GM10248 (cell line): ENCODE results near the gene RNASE8.

Experiments
- CTCF ChIA-PET: fragments of 300-600 bp; sonication (Branson Sonifier 250); formaldehyde crosslinking; extraction: SDS; loops from one replicate; lab custom pipeline; 2021; ENCODE audit warnings: antibody characterized with exemption; lab: Yijun Ruan, JAX
- POLR2A ChIA-PET: fragments of 350-650 bp; sonication (Branson Sonifier 250); formaldehyde crosslinking; extraction: SDS; loops from one replicate; lab custom pipeline; 2020; ENCODE audit warnings: antibody characterized with exemption; lab: Yijun Ruan, JAX
- DNase-seq: peaks from one replicate; pipeline ENCODE4 v3.0.0; 2012; ENCODE audit errors: extremely low spot score
- CTCF ChIP-seq: IDR thresholded peaks from 2 replicates; pipeline ENCODE4 v1.5.1; 2012; ENCODE audit warnings: mild to moderate bottlenecking, low read depth; ENCODE audit errors: extremely low read depth, missing control alignments, control extremely low read depth

Gene RNASE8

GRCh38 chr14:21017528-21018245, 39.9 kb upstream of the RNASE8 start:
- DNase-seq: no peak
- TF ChIP-seq CTCF: no peak
- CTCF ChIA-PET: interaction anchor here (1.0 to 13.5 kb wide), 9 partner anchors 9 to 88 kb away, joined by 3 to 218 read pairs (median 6); partner anchors contain the start of genes SLC39A2 and TMEM253
- POLR2A ChIA-PET: no interaction called here

- ChIA-PET CTCF (interaction anchor here (1.0 to 13.5 kb wide), 8 partner anchors 8 to 87 kb away, joined by 3 to 218 read pairs (median 5); partner anchors contain the start of genes SLC39A2 and TMEM253), POLR2A (no interaction called here)
- no peak for DNase-seq
- no peak for TF ChIP-seq CTCF
Observed at GRCh38 chr14:21018286-21018685, 39.3 kb upstream of the RNASE8 start.

- CTCF ChIA-PET: interaction anchor here (1.1 to 13.5 kb wide), 9 partner anchors 9 to 87 kb away, joined by 4 to 218 read pairs (median 5); partner anchors contain the start of gene TMEM253
Observed at GRCh38 chr14:21018781-21019180, 38.8 kb upstream of the RNASE8 start.

GRCh38 chr14:21019366-21019765, 38.3 kb upstream of the RNASE8 start:
- no peak for TF ChIP-seq CTCF
- ChIA-PET POLR2A (no interaction called here), CTCF (interaction anchor here (1.0 to 13.5 kb wide), 9 partner anchors 8 to 86 kb away, joined by 3 to 218 read pairs (median 4); partner anchors contain the start of gene TMEM253)
- DNase-seq: no peak

More at GRCh38 chr14:21018781-21019180, 38.8 kb upstream of the RNASE8 start:
- no peak for DNase-seq
- POLR2A ChIA-PET: no interaction called here
- no peak for TF ChIP-seq CTCF

GRCh38 chr14:21020977-21021545, 36.6 kb upstream of the RNASE8 start:
- TF ChIP-seq CTCF: no peak
- POLR2A ChIA-PET: no interaction called here
- CTCF ChIA-PET: interaction anchor here (1.6 to 13.5 kb wide), 4 partner anchors 16 to 84 kb away, joined by 5 to 218 read pairs (median 106); partner anchors contain the start of gene TMEM253
- no peak for DNase-seq

GRCh38 chr14:21022686-21023085, 34.9 kb upstream of the RNASE8 start:
- no peak for TF ChIP-seq CTCF
- ChIA-PET CTCF (interaction anchor here (1.8 to 2.0 kb wide), 2 partner anchors 9 to 17 kb away, joined by 8 to 21 read pairs; no protein-coding TSS in a partner anchor), POLR2A (interaction anchor here (0.7 kb wide), 1 partner anchor 287 kb away, joined by 7 read pairs; no protein-coding TSS in a partner anchor)
- no peak for DNase-seq
